Testis (tissue), 2 donors: ENCODE data around the gene TMEM150C.

ENCODE experiments used
- POLR2A ChIP-seq: fragments of 450-650 bp; IDR thresholded peaks from one replicate; pipeline ENCODE4 v1.6.1; 2017; ENCODE audit warnings: antibody characterized with exemption, mild to moderate bottlenecking, moderate library complexity
- TF ChIP-seq, protein P1 (sequence below), 3 experiments: fragments of 450-650 bp in 2 of 3; fragments of 200-600 bp in 1 of 3; sonication (generic) in 1 of 3; IDR thresholded peaks; one replicate each; pipeline ENCODE4 v1.5.1; 2016 to 2019; ENCODE audit warnings: antibody characterized with exemption in 3 of 3, mild to moderate bottlenecking in 2 of 3, moderate library complexity in 1 of 3

- TF ChIP-seq, protein P1, sequence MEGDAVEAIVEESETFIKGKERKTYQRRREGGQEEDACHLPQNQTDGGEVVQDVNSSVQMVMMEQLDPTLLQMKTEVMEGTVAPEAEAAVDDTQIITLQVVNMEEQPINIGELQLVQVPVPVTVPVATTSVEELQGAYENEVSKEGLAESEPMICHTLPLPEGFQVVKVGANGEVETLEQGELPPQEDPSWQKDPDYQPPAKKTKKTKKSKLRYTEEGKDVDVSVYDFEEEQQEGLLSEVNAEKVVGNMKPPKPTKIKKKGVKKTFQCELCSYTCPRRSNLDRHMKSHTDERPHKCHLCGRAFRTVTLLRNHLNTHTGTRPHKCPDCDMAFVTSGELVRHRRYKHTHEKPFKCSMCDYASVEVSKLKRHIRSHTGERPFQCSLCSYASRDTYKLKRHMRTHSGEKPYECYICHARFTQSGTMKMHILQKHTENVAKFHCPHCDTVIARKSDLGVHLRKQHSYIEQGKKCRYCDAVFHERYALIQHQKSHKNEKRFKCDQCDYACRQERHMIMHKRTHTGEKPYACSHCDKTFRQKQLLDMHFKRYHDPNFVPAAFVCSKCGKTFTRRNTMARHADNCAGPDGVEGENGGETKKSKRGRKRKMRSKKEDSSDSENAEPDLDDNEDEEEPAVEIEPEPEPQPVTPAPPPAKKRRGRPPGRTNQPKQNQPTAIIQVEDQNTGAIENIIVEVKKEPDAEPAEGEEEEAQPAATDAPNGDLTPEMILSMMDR (IDR thresholded peaks at IDR 0.05), result no peak
- no peak for TF ChIP-seq POLR2A
Observed at GRCh38 chr4:82489076-82489475, 72.7 kb downstream of the TMEM150C start.
